GM21367 (cell line): Measurements from ENCODE around the gene DNAJB6.

Experiments
- ATAC-seq: cut with Tn5 transposase; IDR thresholded peaks from one replicate; pipeline ENCODE4 v1.9.1; 2021; ENCODE audit not compliant: unreplicated experiment

The DNAJB6 gene

GRCh38 chr7:157394246-157395191, 57.7 kb downstream of the DNAJB6 start:
- ATAC-seq, result no peak

GRCh38 chr7:157395206-157395605, 58.4 kb downstream of the DNAJB6 start:
- ATAC-seq, result no peak

GRCh38 chr7:157396316-157397035, 59.7 kb downstream of the DNAJB6 start:
- ATAC-seq, result no peak

- ATAC-seq, result no peak
Observed at GRCh38 chr7:157397036-157397720, 60.4 kb downstream of the DNAJB6 start.

- no peak for ATAC-seq
Observed at GRCh38 chr7:157397731-157398691, 61.2 kb downstream of the DNAJB6 start.

- no peak for ATAC-seq
Observed at GRCh38 chr7:157399086-157399687, 62.4 kb downstream of the DNAJB6 start.

GRCh38 chr7:157400171-157400860, 63.5 kb downstream of the DNAJB6 start:
- no peak for ATAC-seq

- ATAC-seq, result no peak
Observed at GRCh38 chr7:157401567-157402387, 65.0 kb downstream of the DNAJB6 start.

- ATAC-seq, result no peak
Observed at GRCh38 chr7:157402388-157402703, 65.5 kb downstream of the DNAJB6 start.

- ATAC-seq, result no peak
Observed at GRCh38 chr7:157402911-157403534, 66.2 kb downstream of the DNAJB6 start.

- no peak for ATAC-seq
Observed at GRCh38 chr7:157403646-157404401, 67.0 kb downstream of the DNAJB6 start.

- ATAC-seq, result no peak
Observed at GRCh38 chr7:157404845-157405481, 68.2 kb downstream of the DNAJB6 start.

- ATAC-seq, result no peak
Observed at GRCh38 chr7:157405501-157405900, 68.7 kb downstream of the DNAJB6 start.

GRCh38 chr7:157405914-157406810, 69.4 kb downstream of the DNAJB6 start:
- ATAC-seq, result no peak

GRCh38 chr7:157406971-157407370, 70.2 kb downstream of the DNAJB6 start:
- no peak for ATAC-seq
